ENCODE results near the gene MTHFD1L. TPM values are rescaled to one million over a fixed set of nuclear protein-coding genes. Genes with fewer than 3 reads are reported as not detected.

The MTHFD1L gene
- total and polyA plus RNA-seq, 9 of the 15 experiments (the other 6 are each of a cell fraction or from before 2014, with no cell fraction given), result 20.9 to 128 (median 61.0) TPM

DNA sequence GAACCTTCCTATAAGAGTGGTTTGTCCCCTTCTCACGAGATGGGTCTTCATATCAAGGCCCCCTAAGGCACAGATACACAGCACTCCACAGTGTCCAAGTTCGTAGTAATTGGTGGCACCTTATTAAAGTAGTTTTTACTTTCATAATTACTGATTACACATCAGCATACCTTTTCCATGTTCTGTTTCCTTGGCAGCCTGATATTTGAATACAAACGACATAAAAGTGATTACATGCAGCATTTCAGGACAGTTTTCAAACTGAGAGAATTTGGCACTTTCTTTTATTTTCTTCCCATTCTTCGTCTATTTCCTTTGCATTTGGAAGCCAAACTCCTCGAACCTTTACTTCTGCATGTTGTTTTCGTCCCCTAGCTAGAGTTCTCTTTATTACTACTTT lies 139.7 kb downstream of the MTHFD1L start (continued):
- TF ChIP-seq ZNF507 (tag; conservative IDR thresholded peaks at IDR 0.05) (no peak), ZNF146 (CRISPR knock-in tag; IDR thresholded peaks at IDR 0.05; ENCODE audit: unreplicated experiment) (no peak), LCOR (CRISPR knock-in tag; IDR thresholded peaks at IDR 0.05) (no peak)
- TF ChIP-seq, protein P1, sequence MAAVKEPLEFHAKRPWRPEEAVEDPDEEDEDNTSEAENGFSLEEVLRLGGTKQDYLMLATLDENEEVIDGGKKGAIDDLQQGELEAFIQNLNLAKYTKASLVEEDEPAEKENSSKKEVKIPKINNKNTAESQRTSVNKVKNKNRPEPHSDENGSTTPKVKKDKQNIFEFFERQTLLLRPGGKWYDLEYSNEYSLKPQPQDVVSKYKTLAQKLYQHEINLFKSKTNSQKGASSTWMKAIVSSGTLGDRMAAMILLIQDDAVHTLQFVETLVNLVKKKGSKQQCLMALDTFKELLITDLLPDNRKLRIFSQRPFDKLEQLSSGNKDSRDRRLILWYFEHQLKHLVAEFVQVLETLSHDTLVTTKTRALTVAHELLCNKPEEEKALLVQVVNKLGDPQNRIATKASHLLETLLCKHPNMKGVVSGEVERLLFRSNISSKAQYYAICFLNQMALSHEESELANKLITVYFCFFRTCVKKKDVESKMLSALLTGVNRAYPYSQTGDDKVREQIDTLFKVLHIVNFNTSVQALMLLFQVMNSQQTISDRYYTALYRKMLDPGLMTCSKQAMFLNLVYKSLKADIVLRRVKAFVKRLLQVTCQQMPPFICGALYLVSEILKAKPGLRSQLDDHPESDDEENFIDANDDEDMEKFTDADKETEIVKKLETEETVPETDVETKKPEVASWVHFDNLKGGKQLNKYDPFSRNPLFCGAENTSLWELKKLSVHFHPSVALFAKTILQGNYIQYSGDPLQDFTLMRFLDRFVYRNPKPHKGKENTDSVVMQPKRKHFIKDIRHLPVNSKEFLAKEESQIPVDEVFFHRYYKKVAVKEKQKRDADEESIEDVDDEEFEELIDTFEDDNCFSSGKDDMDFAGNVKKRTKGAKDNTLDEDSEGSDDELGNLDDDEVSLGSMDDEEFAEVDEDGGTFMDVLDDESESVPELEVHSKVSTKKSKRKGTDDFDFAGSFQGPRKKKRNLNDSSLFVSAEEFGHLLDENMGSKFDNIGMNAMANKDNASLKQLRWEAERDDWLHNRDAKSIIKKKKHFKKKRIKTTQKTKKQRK (IDR thresholded peaks at IDR 0.05; ENCODE audit: borderline replicate concordance, low read depth, low read length), result no peak

DNA sequence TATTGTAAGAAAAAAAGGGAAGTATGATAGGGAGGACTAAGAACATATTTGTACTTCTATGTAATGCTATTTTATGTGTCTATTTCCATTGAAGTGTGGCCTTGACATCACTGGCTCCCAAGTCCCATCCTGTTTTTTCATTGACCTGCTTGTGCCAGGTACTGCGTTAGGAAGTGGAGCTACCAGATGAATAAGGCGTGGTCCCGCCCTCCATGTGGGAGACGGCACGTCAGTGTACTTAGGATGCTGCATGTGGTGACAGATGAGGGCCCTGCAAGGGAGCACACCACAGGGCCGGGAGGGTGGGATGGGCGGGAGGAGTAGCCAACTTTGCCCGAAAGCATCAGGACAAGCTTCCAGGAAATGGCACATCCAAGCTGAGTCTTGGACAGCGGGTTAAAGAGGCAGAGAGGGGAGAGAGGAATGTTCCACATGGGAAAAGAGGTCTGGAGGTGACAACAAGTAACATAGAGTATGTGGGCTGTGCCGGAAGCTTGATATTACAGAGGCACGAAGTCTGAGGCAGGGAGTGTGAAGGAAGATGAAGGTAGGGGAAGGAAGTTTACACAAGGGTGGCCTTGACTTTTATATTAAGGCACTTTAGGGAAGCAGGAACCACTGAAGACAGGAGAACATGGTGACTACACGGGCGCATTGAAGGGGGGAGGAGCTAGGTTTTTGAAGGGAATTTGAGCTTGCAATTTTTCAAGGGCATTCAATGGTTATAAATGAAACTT lies 140.6 kb downstream of the MTHFD1L start:
- WGBS (ENCODE audit: insufficient coverage, low coverage, missing lambda C conversion rate), result 90% methylated on average over 13 of the region's 13 CpGs
- DNase-seq (ENCODE audit: extremely low read depth in 1 of 4, low spot score in 3 of 4), result no peak
- ATAC-seq, result no peak
- Histone ChIP-seq H3K9ac (ENCODE audit: insufficient read depth in 1 of 2, low read depth in 2 of 2, low read length in 2 of 2) (no peak overlapping the region), H3K4me2 (ENCODE audit: insufficient read depth, low read length) (no peak overlapping the region), H3K36me3 (ENCODE audit: control insufficient read depth, insufficient read depth, low read length) (peaks cover 22% of the 10 kb centered on the region; the same call in 2 of the 3 replicates), H3K79me2 (ENCODE audit: control insufficient read depth, insufficient read depth, low read length) (no peaks in the 10 kb centered on the region), H3K4me1 (replicated peaks in 1 of 2; ENCODE audit: control insufficient read depth in 2 of 2, insufficient read depth in 2 of 2, low read length in 2 of 2) (peaks cover 0 to 3% of the 10 kb centered on the region in 2 experiments; a peak in 1 of 5 replicates), H3K9me3 (replicated peaks; ENCODE audit: control insufficient read depth, insufficient read depth, low read depth, low read length) (no peaks in the 10 kb centered on the region), H4K20me1 (replicated peaks; ENCODE audit: control insufficient read depth, insufficient read depth, low read length) (no peaks in the 10 kb centered on the region; the same call in 1 of the 2 replicates), H2AFZ (ENCODE audit: low read depth, low read length) (no peak overlapping the region), H3K27me3 (ENCODE audit: control insufficient read depth in 2 of 2, insufficient read depth in 2 of 2, low read length in 2 of 2) (no peaks in the 10 kb centered on the region), H3K9me1 (ENCODE audit: control insufficient read depth, insufficient read depth, low read length) (no peaks in the 10 kb centered on the region), H3K4me3 (no peak overlapping the region), H3K27ac (ENCODE audit: extremely low read depth, low read depth, low read length) (no peak overlapping the region)
- BruUV-seq (replicated peaks), result no TSS peak
- POLR2A ChIA-PET, result interaction anchor here (0.6 to 1.0 kb wide), 2 partner anchors 8 to 257 kb away, joined by 3 read pairs; no protein-coding TSS in a partner anchor
- intact Hi-C loops (cut with micrococcal nuclease) (loop anchor here (10.0 kb wide), 1 partner anchor 181 kb away; no protein-coding TSS in a partner anchor), in situ Hi-C loops (cut with MboI) (no loop called here)
- CTCF ChIA-PET (ENCODE audit: low intra/inter-chr PET ratio), result no interaction called here
- FAIRE-seq, result no peak
- TF ChIP-seq TBL1XR1 (IDR thresholded peaks at IDR 0.05; ENCODE audit: low read length in 2 of 2) (no peak), ZNF12 (CRISPR knock-in tag; IDR thresholded peaks at IDR 0.05) (no peak), HEY1 (CRISPR knock-in tag; IDR thresholded peaks at IDR 0.05; ENCODE audit: borderline replicate concordance) (no peak), ZNF347 (CRISPR knock-in tag; IDR thresholded peaks at IDR 0.05; ENCODE audit: low read depth) (no peak), CHCHD3 (CRISPR knock-in tag; IDR thresholded peaks at IDR 0.05) (no peak), SRSF1 (IDR thresholded peaks at IDR 0.05; ENCODE audit: low read depth, low read length) (no peak)
- TF ChIP-seq, protein P2, sequence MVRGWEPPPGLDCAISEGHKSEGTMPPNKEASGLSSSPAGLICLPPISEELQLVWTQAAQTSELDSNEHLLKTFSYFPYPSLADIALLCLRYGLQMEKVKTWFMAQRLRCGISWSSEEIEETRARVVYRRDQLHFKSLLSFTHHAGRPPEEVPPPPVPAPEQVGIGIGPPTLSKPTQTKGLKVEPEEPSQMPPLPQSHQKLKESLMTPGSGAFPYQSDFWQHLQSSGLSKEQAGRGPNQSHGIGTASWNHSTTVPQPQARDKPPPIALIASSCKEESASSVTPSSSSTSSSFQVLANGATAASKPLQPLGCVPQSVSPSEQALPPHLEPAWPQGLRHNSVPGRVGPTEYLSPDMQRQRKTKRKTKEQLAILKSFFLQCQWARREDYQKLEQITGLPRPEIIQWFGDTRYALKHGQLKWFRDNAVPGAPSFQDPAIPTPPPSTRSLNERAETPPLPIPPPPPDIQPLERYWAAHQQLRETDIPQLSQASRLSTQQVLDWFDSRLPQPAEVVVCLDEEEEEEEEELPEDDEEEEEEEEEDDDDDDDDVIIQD (CRISPR knock-in tag; IDR thresholded peaks at IDR 0.05), result no peak
- TF ChIP-seq, protein P3, sequence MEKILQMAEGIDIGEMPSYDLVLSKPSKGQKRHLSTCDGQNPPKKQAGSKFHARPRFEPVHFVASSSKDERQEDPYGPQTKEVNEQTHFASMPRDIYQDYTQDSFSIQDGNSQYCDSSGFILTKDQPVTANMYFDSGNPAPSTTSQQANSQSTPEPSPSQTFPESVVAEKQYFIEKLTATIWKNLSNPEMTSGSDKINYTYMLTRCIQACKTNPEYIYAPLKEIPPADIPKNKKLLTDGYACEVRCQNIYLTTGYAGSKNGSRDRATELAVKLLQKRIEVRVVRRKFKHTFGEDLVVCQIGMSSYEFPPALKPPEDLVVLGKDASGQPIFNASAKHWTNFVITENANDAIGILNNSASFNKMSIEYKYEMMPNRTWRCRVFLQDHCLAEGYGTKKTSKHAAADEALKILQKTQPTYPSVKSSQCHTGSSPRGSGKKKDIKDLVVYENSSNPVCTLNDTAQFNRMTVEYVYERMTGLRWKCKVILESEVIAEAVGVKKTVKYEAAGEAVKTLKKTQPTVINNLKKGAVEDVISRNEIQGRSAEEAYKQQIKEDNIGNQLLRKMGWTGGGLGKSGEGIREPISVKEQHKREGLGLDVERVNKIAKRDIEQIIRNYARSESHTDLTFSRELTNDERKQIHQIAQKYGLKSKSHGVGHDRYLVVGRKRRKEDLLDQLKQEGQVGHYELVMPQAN (IDR thresholded peaks at IDR 0.05; ENCODE audit: borderline replicate concordance), result no peak

Data from K562 (cell line).